ENCODE results near the gene RALB.

RALB gene

DNA sequence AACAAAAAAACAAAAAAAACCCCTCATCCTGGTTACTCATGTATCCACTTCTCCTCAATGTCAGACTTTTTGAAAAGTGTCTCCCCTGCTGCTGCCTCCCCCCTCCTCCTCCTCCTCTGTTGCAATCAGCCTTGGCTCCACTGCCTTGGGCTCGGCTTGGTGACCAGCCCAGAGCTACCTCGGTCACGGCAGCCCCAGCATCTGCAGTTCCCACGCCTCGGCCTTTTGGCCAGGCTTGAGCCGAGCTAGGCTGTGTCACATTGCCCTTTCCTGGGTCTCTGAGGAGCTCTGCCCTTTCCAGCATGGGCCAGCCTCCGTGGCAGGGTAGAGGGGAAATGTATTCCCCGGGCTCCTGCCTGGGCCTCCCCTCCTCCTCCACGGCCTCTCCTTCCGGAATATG is 70.6 kb downstream of the RALB start:
- TF ChIP-seq, protein P1, sequence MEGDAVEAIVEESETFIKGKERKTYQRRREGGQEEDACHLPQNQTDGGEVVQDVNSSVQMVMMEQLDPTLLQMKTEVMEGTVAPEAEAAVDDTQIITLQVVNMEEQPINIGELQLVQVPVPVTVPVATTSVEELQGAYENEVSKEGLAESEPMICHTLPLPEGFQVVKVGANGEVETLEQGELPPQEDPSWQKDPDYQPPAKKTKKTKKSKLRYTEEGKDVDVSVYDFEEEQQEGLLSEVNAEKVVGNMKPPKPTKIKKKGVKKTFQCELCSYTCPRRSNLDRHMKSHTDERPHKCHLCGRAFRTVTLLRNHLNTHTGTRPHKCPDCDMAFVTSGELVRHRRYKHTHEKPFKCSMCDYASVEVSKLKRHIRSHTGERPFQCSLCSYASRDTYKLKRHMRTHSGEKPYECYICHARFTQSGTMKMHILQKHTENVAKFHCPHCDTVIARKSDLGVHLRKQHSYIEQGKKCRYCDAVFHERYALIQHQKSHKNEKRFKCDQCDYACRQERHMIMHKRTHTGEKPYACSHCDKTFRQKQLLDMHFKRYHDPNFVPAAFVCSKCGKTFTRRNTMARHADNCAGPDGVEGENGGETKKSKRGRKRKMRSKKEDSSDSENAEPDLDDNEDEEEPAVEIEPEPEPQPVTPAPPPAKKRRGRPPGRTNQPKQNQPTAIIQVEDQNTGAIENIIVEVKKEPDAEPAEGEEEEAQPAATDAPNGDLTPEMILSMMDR (conservative IDR thresholded peaks at IDR 0.05; ENCODE audit: low read depth) = no peak
- ChIA-PET POLR2A (ENCODE audit: low non-redundant PET) (interaction anchor here (0.5 kb wide), 1 partner anchor 121 kb away, joined by 5 read pairs; no protein-coding TSS in a partner anchor), CTCF (interaction anchor here (0.6 to 0.7 kb wide), 2 partner anchors 18 to 114 kb away, joined by 3 read pairs; no protein-coding TSS in a partner anchor)
- H3K27ac ChIP-seq = no peak overlapping the region
- no peak for DNase-seq (ENCODE audit: low spot score)

DNA sequence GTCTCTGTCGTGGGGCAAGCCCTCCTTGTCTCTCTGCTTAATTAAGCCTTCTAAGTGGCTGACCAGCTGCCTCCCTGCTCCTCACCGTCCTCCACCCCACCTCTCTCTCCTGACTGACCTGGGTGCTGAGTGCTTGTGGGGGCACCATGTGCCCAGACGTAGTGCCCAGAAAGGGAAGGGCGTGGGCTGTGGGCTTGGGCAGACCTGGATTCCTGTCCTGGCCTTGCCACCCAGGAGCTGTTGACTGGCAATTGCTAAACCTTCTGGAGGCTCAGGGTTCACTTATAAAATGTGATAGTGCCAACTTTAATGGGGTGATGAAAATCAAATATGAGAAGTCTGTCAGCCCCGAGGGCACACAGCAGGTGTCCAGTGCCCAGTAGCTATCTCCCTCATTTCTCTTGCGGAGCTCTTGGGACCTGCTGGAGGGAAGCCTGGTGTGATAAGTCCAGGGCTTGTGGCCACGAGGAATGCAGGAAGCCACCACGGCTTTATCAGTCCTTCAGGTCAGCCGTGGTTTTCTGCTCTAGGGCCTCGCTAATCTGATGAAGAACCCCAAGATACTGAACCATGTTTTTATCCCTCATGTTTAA is 71.3 kb downstream of the RALB start:
- DNase-seq (ENCODE audit: low spot score) = no peak
- TF ChIP-seq, protein P1 (conservative IDR thresholded peaks at IDR 0.05; ENCODE audit: low read depth) = no peak
- ChIA-PET POLR2A (ENCODE audit: low non-redundant PET) (no interaction called here), CTCF (interaction anchor here (0.6 kb wide), 1 partner anchor 114 kb away, joined by 3 read pairs; no protein-coding TSS in a partner anchor)
- no peak overlapping the region for H3K27ac ChIP-seq

DNA sequence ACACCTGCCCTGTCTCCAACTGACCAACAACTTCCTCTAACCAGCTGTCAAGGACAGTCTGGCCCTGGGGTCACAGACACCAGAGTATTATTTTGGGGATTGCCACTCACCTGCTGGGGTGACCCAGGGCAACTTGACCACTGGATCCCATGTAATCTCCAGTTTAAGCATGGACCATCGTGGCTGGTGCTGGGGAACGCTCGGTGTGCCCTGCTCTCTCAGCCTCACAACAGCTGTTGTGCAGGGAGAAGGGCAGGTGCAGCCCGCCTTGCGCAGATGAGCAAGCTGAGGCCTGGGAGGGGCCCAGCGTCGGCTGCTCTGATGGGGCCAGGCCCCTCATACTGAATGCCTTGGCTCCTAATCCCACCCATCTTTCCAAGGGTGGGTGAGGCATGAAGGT is 72.3 kb downstream of the RALB start:
- no peak overlapping the region for H3K27ac ChIP-seq
- ChIA-PET CTCF (interaction anchor here (1.1 kb wide), 1 partner anchor 10 kb away, joined by 6 read pairs; no protein-coding TSS in a partner anchor), POLR2A (ENCODE audit: low non-redundant PET) (no interaction called here)
- DNase-seq (ENCODE audit: low spot score) = no peak
- TF ChIP-seq, protein P1 (conservative IDR thresholded peaks at IDR 0.05; ENCODE audit: low read depth) = no peak

DNA sequence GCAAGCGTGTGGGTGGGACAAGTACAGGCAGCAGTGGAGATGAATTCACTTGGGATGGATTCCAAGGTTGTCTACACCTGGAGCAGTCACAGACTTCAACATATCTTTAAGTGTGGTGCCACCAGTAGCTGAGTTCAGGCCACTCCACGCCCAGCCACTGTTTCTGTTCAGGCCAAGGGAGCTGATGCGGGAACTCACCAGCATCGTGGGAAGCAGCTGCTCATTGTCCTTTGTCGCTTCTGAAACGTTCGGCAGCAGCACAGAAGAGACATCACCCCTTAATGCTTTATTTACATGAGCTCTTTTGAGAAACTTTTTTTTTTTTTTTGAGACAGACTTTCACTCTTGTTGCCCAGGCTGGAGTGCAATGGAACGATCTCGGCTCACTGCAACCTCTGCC is 73.4 kb downstream of the RALB start:
- no peak for DNase-seq (ENCODE audit: low spot score)
- ChIA-PET CTCF (interaction anchor here (1.1 kb wide), 1 partner anchor 17 kb away, joined by 3 read pairs; no protein-coding TSS in a partner anchor), POLR2A (ENCODE audit: low non-redundant PET) (no interaction called here)
- TF ChIP-seq, protein P1 (conservative IDR thresholded peaks at IDR 0.05; ENCODE audit: low read depth) = no peak
- H3K27ac ChIP-seq = no peak overlapping the region

DNA sequence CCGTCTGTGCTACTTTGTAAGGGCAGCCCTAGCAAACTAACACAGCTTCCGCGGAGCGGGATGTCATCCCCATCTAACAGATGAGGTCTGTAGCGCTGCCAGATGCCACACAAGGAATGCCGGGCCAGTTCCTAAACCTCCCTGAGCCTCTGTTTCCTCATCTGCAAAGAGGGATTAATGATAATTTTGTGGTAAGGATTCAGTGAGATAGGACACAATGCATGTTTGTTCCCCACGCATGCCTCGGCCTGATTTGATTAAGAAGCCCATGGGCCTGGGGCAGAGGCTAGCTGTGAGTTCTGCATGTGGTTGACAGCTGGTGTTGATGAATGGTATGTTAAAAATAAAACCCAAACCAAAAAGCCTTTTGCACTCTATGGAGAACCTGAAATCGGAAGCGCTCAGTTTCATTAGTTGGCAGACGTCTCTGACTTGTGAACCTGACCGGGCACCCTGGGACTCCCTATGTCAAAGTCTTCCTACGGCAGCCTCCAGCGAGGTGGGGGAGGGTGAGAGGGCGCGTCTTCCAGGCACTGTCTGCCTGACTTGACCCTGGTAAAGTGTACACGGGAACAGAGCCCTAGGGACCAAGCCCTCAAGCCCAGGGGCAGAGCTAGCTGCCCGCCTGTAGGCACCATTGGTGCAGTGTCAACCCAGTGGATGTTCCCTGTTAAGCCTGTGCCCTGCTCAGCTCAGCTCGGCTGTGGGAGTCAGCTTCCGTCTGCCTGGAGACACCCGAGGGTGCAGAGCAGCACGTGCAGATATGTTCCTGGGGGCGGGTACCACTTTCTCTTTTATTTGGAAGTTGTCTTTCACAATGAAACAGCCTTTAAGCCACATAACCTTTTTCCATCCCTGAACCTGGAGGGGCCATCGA is 78.5 kb downstream of the RALB start:
- H3K27ac ChIP-seq = no peak overlapping the region
- POLR2A ChIA-PET (ENCODE audit: low non-redundant PET) = no interaction called here
- CTCF ChIA-PET = interaction anchor here (0.9 kb wide), 1 partner anchor 18 kb away, joined by 3 read pairs; no protein-coding TSS in a partner anchor
- no peak for DNase-seq (ENCODE audit: low spot score)
- TF ChIP-seq, protein P1 (conservative IDR thresholded peaks at IDR 0.05; ENCODE audit: low read depth) = no peak

DNA sequence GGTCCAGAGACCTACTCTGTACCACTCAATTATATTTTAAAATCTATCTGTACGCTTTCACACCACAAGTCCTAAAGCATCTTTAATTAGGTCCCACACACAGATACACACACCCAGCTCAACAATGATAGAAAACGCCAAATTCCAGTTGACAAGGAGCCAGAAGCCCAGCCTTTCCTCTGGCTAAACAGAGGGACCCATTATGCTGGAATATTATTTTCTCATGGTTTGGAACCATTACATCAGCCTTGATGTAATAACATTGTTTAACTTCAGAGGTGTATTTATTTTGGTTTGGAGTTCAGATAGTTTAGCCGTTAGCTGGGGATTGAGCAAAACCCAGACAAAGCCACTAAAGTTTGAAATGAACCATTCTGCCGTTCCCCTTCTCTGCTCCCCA is 79.3 kb downstream of the RALB start:
- ChIA-PET CTCF (interaction anchor here (0.9 kb wide), 1 partner anchor 18 kb away, joined by 3 read pairs; no protein-coding TSS in a partner anchor), POLR2A (ENCODE audit: low non-redundant PET) (no interaction called here)
- TF ChIP-seq, protein P1 (conservative IDR thresholded peaks at IDR 0.05; ENCODE audit: low read depth) = no peak
- H3K27ac ChIP-seq = no peak overlapping the region
- no peak for DNase-seq (ENCODE audit: low spot score)

Data from RWPE1 (cell line).